ENCODE data around the gene FTCDNL1.

FTCDNL1 gene

DNA sequence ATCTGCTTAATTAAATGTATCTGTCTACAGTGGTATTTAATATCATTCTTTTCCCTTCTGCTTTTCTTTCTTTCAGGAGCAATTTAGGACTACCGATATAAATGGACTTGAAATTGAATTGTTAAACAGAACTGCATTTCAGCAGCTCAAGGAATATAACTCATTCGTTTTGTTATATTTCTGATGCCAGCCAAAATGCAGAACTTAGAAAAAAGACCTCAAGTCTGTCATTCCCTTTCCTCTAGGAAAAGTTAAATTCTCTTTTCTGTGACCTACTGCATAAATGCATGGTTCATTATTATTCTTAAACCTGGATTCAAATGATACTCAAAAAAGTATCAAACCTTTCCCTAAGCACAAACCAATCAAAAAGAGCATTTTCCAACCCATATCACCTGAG is 21.4 kb downstream of the FTCDNL1 start:
- Histone ChIP-seq H3K4me3 (no peak overlapping the region), H3K27ac (no peak overlapping the region)
- DNase-seq (ENCODE audit: low spot score), result no peak
- TF ChIP-seq, protein P1, sequence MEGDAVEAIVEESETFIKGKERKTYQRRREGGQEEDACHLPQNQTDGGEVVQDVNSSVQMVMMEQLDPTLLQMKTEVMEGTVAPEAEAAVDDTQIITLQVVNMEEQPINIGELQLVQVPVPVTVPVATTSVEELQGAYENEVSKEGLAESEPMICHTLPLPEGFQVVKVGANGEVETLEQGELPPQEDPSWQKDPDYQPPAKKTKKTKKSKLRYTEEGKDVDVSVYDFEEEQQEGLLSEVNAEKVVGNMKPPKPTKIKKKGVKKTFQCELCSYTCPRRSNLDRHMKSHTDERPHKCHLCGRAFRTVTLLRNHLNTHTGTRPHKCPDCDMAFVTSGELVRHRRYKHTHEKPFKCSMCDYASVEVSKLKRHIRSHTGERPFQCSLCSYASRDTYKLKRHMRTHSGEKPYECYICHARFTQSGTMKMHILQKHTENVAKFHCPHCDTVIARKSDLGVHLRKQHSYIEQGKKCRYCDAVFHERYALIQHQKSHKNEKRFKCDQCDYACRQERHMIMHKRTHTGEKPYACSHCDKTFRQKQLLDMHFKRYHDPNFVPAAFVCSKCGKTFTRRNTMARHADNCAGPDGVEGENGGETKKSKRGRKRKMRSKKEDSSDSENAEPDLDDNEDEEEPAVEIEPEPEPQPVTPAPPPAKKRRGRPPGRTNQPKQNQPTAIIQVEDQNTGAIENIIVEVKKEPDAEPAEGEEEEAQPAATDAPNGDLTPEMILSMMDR (IDR thresholded peaks at IDR 0.05), result no peak

DNA sequence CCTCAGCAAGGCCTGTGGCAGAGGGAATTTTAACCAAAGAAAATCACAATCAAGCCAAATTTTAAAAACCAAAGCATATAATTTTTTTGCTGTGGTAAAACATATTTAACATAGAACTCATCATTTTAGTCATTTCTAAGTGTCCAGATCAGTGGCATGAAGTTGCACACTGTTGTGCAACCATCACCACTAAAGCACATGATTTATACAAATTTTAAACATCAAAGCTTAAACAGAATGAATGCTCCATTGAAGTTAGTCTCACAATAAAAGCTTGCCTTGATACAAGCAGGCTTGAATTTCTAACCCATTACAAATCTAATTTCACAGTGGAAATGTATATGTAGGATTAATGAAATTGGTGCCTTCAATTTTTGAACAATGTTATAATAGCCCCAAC is 31.2 kb downstream of the FTCDNL1 start:
- no peak for DNase-seq (ENCODE audit: low spot score)
- Histone ChIP-seq H3K27ac (no peak overlapping the region), H3K4me3 (no peak overlapping the region)
- TF ChIP-seq, protein P1 (IDR thresholded peaks at IDR 0.05), result no peak

DNA sequence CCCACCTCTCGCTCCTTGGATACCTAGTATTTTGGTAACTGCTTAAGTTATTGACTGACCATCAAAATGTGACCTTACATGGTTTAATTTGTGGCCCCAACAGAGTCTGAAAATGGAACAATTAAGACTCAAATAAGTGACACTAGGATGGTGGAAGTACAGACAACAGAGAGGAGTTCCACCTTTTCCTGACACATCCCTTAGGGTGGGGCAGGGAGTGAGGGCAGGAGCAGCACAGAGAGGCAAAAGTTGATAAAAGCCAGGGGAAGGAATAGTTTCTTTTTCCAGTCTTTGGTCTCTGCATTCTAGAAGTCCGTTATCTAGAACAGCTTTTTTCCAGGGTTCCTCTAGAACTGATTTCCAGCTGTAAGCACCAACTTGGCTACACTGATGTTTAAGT is 32.2 kb downstream of the FTCDNL1 start:
- TF ChIP-seq, protein P1 (IDR thresholded peaks at IDR 0.05), result no peak
- DNase-seq (ENCODE audit: low spot score), result no peak
- H3K4me3 ChIP-seq, result no peak overlapping the region
- H3K27ac ChIP-seq, result no peak overlapping the region

DNA sequence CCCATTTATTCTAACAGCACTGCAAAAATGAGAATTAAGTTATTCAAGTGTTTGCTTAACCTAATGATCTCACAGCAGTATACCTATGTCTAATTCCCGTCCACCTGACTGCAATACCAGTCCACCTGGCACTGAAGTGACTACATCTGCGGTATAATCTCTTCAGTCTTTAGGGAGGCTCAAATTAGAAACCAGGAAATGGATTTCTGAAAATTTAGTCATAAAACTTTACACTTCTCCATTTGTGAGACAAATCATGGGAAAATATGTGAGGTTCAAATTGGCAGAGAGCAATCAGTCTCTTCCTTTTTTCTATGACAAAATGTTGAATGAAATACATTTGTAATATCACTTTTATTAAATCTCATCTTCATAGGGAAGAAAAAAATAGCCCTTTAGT is 33.0 kb downstream of the FTCDNL1 start:
- H3K27ac ChIP-seq, result no peak overlapping the region
- TF ChIP-seq, protein P1 (IDR thresholded peaks at IDR 0.05), result no peak
- H3K4me3 ChIP-seq, result no peak overlapping the region
- no peak for DNase-seq (ENCODE audit: low spot score)

DNA sequence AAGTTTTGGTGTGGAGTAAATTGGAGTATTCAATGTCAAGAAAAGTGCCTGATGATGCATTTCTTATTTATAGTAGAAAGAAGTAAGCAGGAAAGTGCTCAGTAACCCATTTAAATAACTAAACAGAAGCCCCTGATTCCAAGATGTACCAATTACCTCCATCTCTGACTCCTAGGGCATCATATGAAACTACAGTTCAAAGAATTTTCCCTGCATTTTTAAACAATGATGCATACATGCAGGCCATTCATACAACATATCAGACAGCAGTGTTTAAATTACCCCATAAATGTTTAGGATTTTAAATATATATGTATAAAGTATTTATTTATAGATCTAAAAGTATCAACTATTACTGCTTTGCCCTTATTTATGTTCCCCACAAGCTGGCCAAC is 36.2 kb downstream of the FTCDNL1 start:
- TF ChIP-seq, protein P1 (IDR thresholded peaks at IDR 0.05), result no peak
- H3K4me3 ChIP-seq, result no peak overlapping the region
- DNase-seq (ENCODE audit: low spot score), result no peak
- no peak overlapping the region for H3K27ac ChIP-seq

DNA sequence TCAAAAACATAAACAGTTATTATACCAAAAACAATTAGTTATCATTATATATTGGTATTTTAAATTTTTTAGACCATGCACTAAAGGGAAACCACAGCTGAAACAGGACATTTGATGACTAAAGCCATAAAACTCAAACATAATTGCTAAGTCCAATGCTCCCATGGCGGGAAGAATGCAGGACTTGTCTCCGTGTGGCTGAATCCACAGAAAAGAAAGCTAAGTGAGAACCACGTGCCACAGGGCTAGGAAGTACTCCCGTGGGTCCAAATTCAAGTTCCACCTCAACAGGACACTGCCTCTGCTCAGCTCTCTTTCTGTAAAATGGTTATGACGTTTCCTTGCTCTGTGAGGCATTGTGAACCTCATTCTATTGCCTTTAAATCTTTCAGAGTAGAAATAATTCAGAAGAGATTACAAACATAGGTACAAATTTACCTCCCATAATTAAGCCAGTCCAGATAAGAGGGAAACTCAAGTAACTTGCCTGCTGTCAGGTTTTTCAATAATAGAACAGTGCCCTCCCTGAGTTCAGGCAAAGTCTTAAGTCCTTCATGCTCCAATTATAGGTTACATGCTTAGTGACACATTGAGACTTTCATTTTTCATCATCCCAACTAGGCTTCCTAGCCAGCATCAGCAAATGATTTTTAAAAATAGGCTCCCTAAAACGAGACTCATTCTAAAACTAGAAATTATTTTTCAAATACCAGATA is 36.7 kb downstream of the FTCDNL1 start:
- no peak for DNase-seq (ENCODE audit: low spot score)
- Histone ChIP-seq H3K27ac (no peak overlapping the region), H3K4me3 (no peak overlapping the region)
- TF ChIP-seq, protein P1 (IDR thresholded peaks at IDR 0.05), result no peak

DNA sequence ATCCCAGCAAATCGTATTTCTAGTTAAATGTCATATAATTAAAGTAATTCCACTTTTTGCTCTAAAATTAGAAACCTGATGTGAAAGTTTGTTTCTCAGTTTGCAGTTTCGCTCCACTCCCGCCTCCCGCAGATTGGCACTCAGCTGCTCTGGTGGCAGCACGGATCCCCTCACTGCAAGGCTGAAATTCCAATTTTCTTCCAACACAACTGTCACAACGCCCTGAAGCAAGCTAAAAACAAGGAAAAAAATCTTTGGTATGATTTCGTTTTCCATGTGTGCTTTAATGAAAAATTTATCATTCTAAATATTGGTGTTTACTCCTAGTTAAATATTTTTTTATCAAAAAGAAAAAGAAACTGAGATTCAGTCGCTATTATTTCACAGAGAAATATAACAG is 38.5 kb downstream of the FTCDNL1 start:
- no peak overlapping the region for H3K27ac ChIP-seq
- H3K4me3 ChIP-seq, result no peak overlapping the region
- DNase-seq (ENCODE audit: low spot score), result no peak
- TF ChIP-seq, protein P1 (IDR thresholded peaks at IDR 0.05), result no peak
